GM12865 (cell line): ENCODE results near the gene SFMBT2.

ENCODE experiments used
- DNase-seq: peaks from one replicate; pipeline ENCODE4 v3.0.0; 2010; ENCODE audit warnings: low read depth
- H3K4me3 ChIP-seq: 2 replicates; pipeline ENCODE4 v1.5.1; 2011; ENCODE audit warnings: mild to moderate bottlenecking, low read depth, low read length, control low read depth
- CTCF ChIP-seq: IDR thresholded peaks from 2 replicates; pipeline ENCODE4 v1.5.1; 2011; ENCODE audit warnings: low read length, control low read depth, low read depth, inconsistent platforms; ENCODE audit not compliant: insufficient read depth; ENCODE audit errors: missing control alignments

The SFMBT2 gene

DNA sequence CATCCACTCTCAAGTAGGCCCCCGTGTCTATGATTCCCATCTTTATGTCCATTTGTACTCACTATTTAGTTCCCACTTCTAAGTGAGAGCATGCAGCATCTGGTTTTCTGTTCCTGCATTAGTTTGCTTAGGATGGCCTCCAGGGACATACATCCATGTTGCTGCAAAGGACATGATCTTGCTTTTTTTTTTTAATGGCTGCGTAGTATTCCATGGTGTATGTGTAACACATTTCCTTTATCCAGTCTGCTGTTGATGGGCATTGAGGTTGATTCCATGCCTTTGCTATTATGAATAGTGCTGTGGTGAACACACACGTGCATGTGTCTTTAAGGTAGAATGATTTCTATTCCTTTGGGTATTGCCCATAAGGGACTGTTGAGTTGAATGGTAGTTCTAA, 67.8 kb downstream of the SFMBT2 start:
- no peak overlapping the region for H3K4me3 ChIP-seq
- TF ChIP-seq CTCF: no peak
- DNase-seq: no peak

GRCh38 chr10:7340179-7340874, 70.5 kb downstream of the SFMBT2 start:
- no peak for TF ChIP-seq CTCF

DNA sequence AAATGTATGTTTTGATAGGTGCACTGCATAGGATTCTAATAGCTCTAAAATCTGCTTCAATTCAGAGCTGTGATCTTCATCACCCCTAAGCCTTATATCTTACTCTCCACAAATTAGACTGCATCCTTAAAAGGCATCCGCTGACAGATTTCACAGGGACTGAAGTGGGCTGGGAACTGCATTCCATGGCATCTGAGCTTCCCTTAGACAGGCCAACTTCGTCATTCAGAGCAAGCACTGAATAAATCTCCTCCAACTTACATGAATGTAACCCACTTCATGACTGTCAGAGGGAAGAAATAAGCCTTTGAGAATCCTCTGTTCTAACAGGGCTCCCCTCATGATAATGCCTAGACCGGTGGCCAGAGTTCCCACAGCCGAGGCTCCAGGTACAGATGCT, 71.3 kb downstream of the SFMBT2 start:
- no peak for DNase-seq
- TF ChIP-seq CTCF: no peak
- H3K4me3 ChIP-seq: no peak overlapping the region

More at GRCh38 chr10:7340179-7340874, 70.5 kb downstream of the SFMBT2 start:
- no peak overlapping the region for H3K4me3 ChIP-seq
- no peak for DNase-seq

GRCh38 chr10:7338469-7338868, 72.4 kb downstream of the SFMBT2 start:
- no peak overlapping the region for H3K4me3 ChIP-seq
- no peak for TF ChIP-seq CTCF
- DNase-seq: no peak

GRCh38 chr10:7337431-7338171, 73.2 kb downstream of the SFMBT2 start:
- peak; percentile 43 for DNase-seq

GRCh38 chr10:7335977-7336376, 74.9 kb downstream of the SFMBT2 start:
- no peak for TF ChIP-seq CTCF
- no peak overlapping the region for H3K4me3 ChIP-seq
- DNase-seq: no peak

More at GRCh38 chr10:7337431-7338171, 73.2 kb downstream of the SFMBT2 start:
- TF ChIP-seq CTCF: no peak
- H3K4me3 ChIP-seq: no peak overlapping the region
